GM12875 (cell line): ENCODE measurements around the gene PIP4K2A.

ENCODE experiments used
- H3K4me3 ChIP-seq: one replicate; pipeline ENCODE4 v1.5.1; 2011; ENCODE audit warnings: low read depth, low read length, control low read depth
- CTCF ChIP-seq: IDR thresholded peaks from 2 replicates; pipeline ENCODE4 v1.5.1; 2011; ENCODE audit warnings: low read depth, mild to moderate bottlenecking, control low read depth, inconsistent platforms, low read length, moderate library complexity, borderline replicate concordance; ENCODE audit not compliant: insufficient read depth

The PIP4K2A gene

GRCh38 chr10:22658745-22659410 lies 55.5 kb downstream of the PIP4K2A start:
- no peak overlapping the region for H3K4me3 ChIP-seq
- no peak for TF ChIP-seq CTCF

- no peak for TF ChIP-seq CTCF
- no peak overlapping the region for H3K4me3 ChIP-seq
Observed at GRCh38 chr10:22657566-22658225, 56.7 kb downstream of the PIP4K2A start.

GRCh38 chr10:22657024-22657423 lies 57.4 kb downstream of the PIP4K2A start:
- H3K4me3 ChIP-seq: no peak overlapping the region
- TF ChIP-seq CTCF: no peak

- TF ChIP-seq CTCF: no peak
Observed at GRCh38 chr10:22656036-22656435, 58.3 kb downstream of the PIP4K2A start.

GRCh38 chr10:22655312-22655981 lies 58.9 kb downstream of the PIP4K2A start:
- no peak for TF ChIP-seq CTCF
- H3K4me3 ChIP-seq: no peak overlapping the region

More at GRCh38 chr10:22656036-22656435, 58.3 kb downstream of the PIP4K2A start:
- no peak overlapping the region for H3K4me3 ChIP-seq

GRCh38 chr10:22652988-22653481 lies 61.3 kb downstream of the PIP4K2A start:
- TF ChIP-seq CTCF: no peak
- H3K4me3 ChIP-seq: no peak overlapping the region
